Measurements from ENCODE around the gene SEPTIN6.

Gene SEPTIN6

DNA sequence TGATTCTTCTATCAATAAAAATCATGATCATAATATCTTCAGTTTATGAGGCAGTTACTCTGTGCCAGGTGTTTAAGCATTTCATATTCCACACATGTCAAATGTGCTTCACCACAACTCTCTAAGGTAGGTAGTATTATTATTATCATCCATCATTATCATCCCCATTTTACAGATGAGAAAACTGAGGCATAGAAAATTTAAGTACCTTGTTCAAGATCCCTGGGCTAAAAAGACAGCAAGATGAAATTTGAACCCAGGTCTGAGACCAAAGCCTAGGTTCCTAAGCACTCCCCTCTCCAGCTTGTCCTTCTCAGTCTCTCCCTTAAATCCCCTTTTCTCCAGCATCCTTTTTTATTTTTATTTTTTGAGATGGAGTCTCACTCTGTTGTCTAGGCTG is 33.4 kb downstream of the SEPTIN6 start:
- DNase-seq (ENCODE audit: low read depth, low spot score) = no peak
- no peak overlapping the region for H3K27ac ChIP-seq

DNA sequence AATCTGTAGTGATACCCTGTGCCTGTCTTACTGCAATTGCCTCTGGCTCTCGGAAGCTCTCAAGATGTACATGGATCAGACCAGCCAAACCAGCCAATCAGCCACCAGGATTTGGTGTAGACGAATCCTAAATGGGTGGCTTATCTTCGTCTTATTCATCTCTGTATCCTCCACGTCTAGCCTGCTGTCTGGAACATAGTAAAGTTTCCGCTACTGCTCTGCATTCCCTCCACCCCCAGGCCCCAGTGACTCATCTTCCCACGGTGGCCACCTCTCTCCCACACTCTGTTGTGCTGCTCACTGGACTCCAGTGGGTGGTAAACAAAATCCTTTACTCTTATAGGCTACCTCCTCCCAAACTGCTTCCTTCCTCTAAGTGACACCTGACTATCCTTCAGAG is 37.8 kb downstream of the SEPTIN6 start:
- DNase-seq (ENCODE audit: low read depth, low spot score) = peak; percentile 27
- H3K27ac ChIP-seq = no peak overlapping the region

DNA sequence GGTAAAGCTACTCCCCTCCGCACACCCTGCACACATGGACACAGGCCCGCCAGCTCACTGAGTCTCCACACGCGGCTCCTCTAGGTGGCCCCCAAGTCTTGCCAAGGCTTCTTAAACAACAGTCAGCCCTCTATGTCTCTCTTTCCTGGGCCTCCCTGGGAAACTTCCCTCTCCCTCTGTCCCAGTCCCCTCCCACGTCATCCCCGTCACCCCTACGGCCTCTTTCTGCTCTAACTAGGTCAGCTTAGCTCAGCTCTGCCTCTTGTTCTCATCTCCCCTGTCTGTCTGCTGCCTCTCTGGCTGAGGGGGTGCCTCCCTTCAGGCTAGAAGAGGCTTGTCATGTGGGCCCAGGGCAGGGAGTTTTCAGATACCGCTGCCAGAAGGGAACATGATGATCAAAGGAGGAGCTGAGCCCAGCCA is 38.8 kb downstream of the SEPTIN6 start:
- no peak overlapping the region for H3K27ac ChIP-seq
- DNase-seq (ENCODE audit: low read depth, low spot score) = no peak

DNA sequence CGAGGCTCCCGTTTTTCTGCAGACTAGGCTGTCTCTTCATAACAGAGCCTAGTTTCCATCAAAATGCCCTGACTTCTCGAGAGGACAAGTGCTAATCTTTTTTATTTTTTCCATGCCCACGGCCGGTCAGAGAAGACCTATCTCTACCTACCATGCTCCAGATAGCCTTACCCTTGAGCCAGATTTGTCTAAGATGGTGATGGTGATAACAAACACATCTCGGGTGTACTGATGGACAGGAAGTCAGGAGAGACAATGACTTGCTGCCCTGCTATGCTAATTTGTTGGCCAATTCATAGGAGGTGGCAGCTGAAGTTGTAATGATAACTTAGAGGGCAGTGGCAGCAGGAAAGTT is 44.6 kb downstream of the SEPTIN6 start:
- no peak overlapping the region for H3K27ac ChIP-seq
- no peak for DNase-seq (ENCODE audit: low read depth, low spot score)

DNA sequence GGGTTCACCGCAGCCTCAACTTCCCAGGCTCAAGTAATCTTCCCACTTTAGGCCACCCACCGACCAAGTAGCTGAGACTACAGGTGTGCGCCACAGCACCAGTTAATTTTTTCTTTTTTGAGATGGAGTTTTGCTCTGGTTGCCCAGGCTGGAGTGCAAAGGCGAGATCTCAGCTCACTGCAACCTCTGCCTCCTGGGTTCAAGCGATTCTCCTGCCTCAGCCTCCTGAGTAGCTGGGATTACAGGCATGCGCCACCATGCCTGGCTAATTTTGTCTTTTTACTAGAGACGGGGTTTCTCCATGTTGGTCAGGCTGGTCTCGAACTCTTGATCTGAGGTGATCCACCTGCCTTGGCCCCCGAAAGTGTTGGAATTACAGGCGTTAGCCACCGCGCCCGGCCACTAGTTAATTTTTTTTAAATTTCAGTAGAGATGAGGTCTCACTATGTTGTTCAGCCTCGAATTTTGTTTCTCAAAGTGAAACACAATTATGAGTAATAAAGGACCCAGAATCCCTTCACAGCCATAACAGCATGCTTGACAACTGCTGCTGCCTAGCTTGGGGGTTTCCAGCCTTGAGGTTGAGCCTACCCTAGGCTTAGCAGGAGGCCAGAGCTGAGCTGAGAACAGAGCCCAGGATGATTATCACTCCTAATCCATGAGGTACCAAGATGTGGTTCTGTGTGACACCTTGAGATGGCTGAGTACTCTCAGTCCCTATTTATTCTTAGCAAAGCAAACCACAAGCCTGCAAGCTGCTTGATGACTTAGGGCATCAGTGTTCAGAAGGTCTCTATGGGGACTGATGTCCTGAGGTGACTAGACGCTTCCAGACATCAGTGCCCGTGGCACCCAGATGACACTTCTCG is 45.2 kb downstream of the SEPTIN6 start:
- DNase-seq (ENCODE audit: low read depth, low spot score) = no peak
- no peak overlapping the region for H3K27ac ChIP-seq

DNA sequence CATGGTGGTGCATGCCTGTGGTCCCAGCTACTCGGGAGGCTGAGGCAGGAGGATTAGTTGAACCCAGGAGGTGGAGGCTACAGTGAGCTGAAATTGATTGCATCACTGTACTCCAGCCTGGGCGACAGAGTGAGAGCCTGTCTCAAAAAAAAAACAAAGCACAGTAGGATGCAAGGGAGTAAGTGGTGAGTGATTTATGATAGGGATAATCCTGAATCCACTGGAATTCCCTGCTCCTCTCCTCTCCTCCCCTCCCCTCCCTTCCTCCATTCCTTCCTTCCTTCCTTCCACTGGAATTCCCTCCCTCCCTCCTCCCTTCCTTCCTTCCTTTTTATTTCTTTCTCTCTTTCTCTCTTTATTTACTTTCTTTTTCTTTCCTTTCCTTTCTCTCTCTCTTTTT is 45.9 kb downstream of the SEPTIN6 start:
- H3K27ac ChIP-seq = no peak overlapping the region
- DNase-seq (ENCODE audit: low read depth, low spot score) = no peak

DNA sequence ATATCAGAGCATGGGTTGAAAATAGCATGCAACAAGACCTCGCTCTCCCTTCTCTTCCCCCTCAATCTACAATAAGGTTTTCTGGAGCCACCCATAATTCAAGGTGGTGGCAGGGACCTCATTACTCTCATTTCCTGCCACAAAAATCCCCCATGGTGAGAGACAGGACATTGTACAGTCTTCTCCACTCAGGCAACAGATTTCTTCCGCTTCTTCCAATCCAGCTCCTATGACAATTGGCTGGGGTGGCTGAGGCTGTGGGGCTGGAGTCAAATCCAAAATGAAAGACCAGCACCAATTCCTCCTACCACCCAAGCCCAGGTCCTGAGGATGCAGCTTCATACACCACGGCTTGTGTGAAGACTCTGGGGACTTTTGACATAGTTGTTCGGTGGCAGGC is 46.5 kb downstream of the SEPTIN6 start:
- no peak for DNase-seq (ENCODE audit: low read depth, low spot score)
- no peak overlapping the region for H3K27ac ChIP-seq

DNA sequence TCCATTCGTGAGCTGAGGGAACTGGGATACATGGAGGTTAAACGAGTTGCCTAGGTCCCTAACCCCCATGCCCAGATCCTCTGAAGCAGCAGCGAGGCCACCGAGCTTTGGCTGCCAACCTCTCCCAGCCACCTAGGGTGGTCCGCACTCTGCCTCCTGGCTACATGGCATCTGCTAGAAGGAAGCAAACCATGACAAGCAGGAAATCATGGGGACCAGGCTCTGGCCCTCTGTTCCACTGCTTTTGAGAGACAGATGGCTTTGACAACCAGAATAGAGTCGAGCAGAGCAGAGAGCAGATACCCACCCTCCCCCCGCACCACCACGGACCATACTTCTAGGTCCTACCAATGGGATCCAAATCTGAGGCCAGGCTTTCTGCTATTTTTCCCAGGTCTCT is 49.3 kb downstream of the SEPTIN6 start:
- no peak overlapping the region for H3K27ac ChIP-seq

More for the DNA sequence above, 49.3 kb downstream of the SEPTIN6 start:
- DNase-seq (ENCODE audit: low read depth, low spot score) = no peak
